NCI-H2196 (cell line): ENCODE results near the gene TTBK2.

Source experiments
- DNase-seq: peaks from one replicate; lab custom pipeline; 2025; ENCODE audit not compliant: unreplicated experiment; lab: John Stamatoyannopoulos, UW

The TTBK2 gene

DNA sequence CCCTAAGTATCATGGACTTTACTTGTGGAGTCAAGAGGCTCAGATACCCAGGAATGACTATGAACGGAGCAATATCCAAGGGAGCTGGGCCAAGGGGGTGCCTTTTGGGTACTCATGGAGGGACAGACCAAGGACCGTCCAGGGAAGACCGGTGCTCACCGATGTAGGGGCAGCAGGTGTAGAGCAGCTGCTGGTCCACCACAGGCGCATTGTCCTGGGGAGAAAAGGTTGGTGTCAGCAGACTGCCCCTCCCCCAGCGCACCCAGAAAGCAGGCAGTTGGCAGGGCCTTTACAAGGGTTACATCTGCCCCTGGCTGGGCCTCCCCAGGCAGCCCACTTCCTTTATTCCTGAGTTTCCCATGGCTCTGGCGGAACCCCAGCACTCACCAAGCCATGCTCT, 191.2 kb downstream of the TTBK2 start:
- no peak for DNase-seq

DNA sequence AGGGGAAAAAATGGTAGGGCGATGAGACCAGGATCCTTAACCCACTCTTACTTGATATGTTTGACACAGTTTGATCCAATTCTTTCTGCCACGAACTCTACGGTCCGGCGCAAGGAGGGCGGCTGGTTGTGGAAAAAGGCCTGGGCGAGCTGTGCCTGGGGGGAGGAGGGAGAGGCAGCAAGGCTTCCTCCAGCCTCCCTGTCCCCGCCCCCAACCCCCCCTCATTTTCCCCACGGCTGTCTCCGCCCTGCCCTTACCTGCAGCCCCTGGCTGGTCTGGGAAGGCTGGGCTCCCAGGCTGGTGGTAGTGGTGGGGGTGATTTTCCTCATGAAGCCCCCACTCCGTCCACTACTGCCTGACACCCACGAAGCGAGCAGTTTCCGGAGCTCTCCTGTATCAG, 191.6 kb downstream of the TTBK2 start:
- DNase-seq, result no peak

DNA sequence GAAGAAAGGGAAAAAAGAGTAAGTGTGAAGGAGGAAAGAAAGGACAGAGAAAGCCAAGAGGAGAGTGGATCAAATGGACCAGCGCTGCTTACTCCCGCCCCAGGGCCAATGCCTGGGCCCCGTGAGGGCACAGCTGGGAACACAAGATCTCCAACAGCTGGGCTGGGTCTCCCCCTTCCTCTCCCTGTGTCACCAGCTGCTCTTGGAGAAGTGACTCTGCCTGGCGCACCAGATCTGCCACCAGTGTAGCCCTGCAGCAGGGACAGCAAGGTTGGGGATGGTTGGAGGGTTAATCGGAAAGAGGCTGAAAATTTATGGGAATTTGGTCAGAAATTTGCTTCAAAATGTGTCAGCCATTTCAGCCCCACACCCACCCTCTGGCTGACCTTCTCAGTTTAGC, 192.0 kb downstream of the TTBK2 start:
- no peak for DNase-seq

DNA sequence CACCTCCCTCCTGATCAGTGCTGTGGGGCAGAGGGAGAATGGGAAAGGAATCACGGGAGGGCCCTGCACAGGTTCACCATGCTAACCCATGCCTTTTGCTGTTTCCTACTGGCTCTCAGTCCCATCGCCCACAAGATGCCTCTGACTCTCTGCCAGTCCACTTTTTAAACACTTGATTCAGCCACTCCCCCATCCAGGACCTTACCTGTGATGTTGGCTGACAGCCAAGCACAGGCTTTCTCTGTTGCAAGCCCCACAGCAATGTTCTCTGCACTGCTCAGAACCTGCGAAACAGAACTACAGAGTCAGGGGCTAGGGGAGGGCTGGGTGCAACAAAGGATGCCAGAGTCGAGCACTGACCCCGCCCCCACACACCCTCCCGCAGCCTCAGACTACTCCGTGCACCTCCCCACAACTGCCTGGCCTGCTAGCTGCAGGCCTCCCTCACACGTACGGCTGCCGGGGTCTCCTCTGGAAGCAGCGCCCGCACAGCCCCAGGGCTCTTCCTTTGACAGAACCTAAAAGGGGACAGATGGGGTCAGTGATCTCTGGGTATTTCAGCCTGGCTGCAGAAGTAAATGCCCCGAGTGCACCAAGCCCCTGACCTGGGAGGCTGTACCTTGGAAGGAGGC, 192.7 kb downstream of the TTBK2 start:
- peak; percentile 7 for DNase-seq

DNA sequence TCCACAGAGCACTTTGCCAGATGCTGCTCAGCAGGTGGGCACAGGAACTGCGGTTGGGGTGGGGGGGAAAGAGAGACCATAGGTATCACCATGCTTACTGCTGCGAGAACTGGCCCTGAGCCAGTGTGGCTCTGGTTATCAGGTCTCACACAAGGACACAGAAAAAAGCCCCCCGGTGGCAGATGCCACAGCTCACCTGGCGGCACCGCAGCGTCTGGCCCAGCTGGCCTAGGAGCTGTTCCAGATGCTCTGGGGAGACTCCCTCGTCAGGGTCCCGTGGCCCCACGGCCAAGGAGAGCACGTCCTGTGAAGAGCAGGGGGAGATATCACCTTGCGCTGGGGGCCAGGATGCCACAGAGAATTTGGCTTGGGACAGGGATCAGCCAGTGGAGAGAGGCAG, 194.5 kb downstream of the TTBK2 start:
- no peak for DNase-seq

GRCh38 chr15:42725331-42725903, 195.2 kb downstream of the TTBK2 start:
- no peak for DNase-seq

GRCh38 chr15:42724276-42724675, 196.3 kb downstream of the TTBK2 start:
- no peak for DNase-seq

DNA sequence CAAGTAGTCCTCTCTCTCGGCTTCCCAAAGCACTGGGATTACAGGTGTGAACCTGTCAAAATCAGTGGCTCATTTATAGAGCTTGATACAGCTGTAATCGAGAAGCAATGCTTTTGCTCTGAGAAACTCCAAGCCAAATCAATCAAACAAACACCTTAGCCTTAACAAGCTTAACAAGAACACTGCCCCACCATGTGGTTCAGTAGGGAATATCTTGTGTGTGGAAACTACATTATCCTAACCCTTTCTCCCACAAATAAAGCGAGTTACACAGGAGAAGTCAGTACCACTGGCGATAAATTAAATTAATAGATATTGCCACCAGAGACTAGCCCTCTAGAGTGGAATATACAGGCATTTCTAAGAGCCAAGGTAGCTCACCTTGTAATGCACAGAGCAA, 197.5 kb downstream of the TTBK2 start:
- no peak for DNase-seq

DNA sequence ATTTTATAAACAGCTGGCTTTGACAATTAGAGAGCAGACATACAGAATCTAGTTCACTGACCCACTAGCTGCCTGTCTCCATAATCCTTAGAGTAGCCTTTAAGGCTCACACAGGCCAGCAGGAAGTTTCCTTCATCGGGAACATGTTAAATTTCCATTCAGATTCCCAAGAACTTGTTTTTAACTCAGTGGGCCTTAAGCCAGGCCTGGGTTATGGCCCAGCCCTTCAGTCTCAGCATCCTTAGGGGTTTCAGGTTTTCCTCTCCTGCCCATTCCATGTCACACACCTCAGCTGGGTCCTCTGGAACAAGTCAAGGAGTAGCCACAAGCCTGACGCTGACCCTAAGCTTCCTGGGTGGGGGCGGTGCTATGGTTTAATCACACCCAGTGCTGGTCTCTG, 198.7 kb downstream of the TTBK2 start:
- no peak for DNase-seq

- DNase-seq, result no peak
Observed at GRCh38 chr15:42721016-42721415, 199.6 kb downstream of the TTBK2 start.

DNA sequence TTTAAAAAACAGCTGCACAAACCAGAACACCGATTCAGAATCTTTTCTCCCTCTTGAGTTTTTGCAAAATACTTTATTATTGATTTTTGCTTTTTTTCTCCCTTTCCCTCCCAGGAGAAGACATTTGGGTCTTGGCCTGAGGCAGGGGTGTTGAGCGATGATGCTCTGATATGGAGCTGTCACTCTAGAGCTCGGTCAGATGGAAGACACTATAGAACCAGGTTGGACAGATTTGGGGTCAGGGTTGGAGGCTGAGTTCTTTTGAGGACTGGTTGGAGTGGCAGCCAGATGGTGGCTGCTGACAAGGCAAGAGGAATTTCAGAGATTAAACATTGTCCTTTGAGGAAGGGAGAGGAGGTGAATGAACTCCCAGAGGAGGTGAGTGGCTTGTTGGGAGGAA, 200.5 kb downstream of the TTBK2 start:
- DNase-seq, result no peak

DNA sequence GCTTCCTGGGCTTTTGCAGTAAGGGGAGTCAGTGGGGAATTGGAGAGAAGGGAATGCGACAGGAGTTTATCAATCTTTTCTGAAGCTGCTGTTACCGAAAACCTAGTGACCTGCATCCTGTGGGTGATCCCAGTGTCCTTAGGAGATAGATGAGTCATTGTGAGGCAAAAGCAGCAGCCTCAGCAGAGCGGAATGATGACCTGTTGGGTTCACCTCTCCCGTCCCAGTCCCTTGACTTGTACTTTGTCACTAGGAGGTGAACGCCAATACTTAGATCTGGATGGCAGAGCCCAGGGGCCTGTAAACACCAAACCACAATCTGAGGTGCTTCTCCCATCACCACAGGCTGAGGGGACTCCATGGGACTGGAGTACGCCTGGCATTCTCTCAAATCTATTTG, 201.5 kb downstream of the TTBK2 start:
- no peak for DNase-seq

DNA sequence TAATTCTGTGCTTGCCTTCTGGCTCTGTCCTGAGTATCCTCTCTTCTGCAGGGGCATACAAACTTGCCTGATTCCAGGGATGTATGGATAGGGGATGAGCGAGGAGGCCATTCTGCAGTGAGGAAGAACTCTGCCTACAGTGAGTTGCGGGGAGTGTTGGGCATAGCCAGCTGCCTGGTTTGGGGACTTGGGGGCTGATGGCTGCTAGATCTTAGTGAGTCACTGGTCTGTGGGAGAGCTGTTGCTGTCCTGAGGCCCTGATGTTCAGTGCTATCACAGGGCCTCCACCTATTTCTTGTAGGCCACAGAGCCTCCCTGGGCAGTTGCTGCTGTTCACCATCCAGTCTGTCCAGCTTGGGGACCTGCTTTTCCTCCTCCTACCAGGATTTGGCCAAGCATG, 204.0 kb downstream of the TTBK2 start:
- DNase-seq, result no peak

- DNase-seq, result no peak
Observed at GRCh38 chr15:42716125-42716524, 204.5 kb downstream of the TTBK2 start.

- DNase-seq, result no peak
Observed at GRCh38 chr15:42712584-42712983, 208.0 kb downstream of the TTBK2 start.

DNA sequence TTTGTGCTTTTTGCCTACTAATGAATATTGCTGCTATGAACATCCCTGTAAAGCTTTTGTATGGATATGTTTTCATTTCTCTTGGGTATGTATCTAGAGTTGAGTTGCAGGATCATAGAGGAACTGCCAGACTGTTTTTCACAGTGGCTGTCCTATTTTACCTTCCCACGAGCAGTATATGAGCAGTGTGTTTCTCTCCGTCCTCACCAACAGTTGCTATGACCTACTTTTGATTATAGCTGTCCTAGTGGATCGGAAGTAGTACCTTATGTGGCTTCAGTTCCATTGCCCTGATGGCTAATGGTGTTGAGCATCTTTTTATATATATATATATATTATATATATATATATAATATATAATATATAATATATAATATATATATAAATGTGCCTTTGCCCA, 208.8 kb downstream of the TTBK2 start:
- no peak for DNase-seq

- no peak for DNase-seq
Observed at GRCh38 chr15:42710662-42711061, 209.9 kb downstream of the TTBK2 start.

DNA sequence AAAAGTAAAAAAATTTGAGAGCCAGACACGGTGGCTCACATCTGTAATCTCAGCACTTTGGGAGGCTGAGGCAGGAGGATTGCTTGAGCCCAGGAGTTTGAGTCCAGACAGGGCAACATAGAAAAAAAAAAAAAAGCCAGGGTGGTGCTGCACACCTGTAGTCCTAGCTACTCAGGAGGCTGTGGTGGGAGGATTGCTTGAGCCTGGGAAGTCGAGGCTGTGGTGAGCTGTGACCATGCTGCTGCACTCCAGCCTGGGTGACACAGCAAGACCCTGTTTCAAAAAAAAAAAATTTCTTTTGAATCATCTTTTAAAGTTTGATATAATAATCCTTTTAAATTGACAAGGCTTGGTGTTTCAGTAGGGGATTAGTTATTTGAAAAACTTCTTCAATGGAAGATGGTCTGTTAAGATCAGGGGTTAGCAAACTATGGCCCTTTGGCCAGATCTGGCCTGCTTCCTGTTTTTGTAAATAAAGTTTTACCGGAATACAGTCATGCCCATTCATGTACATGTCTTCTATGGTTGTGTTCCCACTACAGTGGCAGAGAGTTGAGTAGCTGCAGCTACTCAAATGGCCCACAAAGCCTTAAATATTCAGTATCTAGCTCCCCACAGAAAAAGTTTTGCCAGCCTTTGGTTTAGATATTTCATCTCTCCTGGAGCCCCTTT, 212.6 kb downstream of the TTBK2 start:
- DNase-seq, result no peak

DNA sequence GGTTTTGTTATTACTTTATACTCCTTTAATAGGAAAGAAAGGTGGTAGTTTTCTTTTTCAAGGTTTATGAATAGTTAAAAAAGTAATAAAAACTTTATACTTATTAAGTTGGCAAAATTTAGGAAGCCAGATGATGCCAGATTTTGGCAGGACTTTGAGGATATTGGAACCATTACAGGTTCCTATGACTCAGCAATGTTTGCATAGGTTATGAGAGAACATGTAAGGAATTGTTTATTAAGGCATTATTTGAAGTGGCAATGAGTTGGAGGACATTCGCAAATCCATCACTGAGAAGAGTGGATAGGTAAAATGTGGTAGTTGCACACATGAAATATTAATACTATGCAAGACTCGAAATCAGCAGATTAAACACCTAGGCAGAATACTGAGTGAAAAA, 213.5 kb downstream of the TTBK2 start:
- peak; percentile 36 for DNase-seq

GRCh38 chr15:42705336-42705735, 215.2 kb downstream of the TTBK2 start:
- DNase-seq, result no peak

DNA sequence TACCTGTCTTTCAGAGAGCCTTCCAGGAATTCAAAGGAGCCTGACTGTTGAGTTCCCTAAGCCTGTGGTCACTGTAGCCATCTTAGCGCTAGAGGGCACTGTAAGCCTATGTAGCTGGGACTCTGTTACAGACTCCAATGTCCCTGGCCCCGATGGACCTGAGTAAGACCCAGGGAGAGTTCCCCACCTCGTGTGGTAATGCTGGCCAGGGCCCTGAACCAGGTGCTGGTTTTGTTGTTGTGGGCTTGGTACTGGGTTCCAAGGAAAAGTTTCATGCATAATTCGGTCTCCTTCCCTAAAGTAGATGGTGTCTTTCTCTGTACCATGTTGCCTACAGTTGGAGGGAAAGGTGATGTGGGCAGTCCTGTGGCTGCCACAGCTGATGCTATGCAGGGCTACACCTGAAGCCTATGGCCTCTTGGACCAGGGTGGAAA, 216.1 kb downstream of the TTBK2 start:
- DNase-seq, result peak; percentile 23

GRCh38 chr15:42696626-42697025, 224.0 kb downstream of the TTBK2 start:
- no peak for DNase-seq
